ENCODE data around the gene PTPN21. TPM values are rescaled to one million over a fixed set of nuclear protein-coding genes. Genes with fewer than 3 reads are reported as not detected.

The PTPN21 gene
- total and polyA plus RNA-seq, 9 of the 15 experiments (the other 6 are each of a cell fraction or from before 2014, with no cell fraction given) = 0.06 to 1.9 (median 0.94) TPM

- TF ChIP-seq PTRF (tag; IDR thresholded peaks at IDR 0.05) = no peak
- no peak for TF ChIP-seq GABPB2 (CRISPR knock-in tag; conservative IDR thresholded peaks at IDR 0.05)
- TF ChIP-seq, protein P1, sequence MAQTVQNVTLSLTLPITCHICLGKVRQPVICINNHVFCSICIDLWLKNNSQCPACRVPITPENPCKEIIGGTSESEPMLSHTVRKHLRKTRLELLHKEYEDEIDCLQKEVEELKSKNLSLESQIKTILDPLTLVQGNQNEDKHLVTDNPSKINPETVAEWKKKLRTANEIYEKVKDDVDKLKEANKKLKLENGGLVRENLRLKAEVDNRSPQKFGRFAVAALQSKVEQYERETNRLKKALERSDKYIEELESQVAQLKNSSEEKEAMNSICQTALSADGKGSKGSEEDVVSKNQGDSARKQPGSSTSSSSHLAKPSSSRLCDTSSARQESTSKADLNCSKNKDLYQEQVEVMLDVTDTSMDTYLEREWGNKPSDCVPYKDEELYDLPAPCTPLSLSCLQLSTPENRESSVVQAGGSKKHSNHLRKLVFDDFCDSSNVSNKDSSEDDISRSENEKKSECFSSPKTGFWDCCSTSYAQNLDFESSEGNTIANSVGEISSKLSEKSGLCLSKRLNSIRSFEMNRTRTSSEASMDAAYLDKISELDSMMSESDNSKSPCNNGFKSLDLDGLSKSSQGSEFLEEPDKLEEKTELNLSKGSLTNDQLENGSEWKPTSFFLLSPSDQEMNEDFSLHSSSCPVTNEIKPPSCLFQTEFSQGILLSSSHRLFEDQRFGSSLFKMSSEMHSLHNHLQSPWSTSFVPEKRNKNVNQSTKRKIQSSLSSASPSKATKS (CRISPR knock-in tag; IDR thresholded peaks at IDR 0.05) = no peak
- no peak for TF ChIP-seq HDAC8 (tag; IDR thresholded peaks at IDR 0.05)
- TF ChIP-seq, protein P2, sequence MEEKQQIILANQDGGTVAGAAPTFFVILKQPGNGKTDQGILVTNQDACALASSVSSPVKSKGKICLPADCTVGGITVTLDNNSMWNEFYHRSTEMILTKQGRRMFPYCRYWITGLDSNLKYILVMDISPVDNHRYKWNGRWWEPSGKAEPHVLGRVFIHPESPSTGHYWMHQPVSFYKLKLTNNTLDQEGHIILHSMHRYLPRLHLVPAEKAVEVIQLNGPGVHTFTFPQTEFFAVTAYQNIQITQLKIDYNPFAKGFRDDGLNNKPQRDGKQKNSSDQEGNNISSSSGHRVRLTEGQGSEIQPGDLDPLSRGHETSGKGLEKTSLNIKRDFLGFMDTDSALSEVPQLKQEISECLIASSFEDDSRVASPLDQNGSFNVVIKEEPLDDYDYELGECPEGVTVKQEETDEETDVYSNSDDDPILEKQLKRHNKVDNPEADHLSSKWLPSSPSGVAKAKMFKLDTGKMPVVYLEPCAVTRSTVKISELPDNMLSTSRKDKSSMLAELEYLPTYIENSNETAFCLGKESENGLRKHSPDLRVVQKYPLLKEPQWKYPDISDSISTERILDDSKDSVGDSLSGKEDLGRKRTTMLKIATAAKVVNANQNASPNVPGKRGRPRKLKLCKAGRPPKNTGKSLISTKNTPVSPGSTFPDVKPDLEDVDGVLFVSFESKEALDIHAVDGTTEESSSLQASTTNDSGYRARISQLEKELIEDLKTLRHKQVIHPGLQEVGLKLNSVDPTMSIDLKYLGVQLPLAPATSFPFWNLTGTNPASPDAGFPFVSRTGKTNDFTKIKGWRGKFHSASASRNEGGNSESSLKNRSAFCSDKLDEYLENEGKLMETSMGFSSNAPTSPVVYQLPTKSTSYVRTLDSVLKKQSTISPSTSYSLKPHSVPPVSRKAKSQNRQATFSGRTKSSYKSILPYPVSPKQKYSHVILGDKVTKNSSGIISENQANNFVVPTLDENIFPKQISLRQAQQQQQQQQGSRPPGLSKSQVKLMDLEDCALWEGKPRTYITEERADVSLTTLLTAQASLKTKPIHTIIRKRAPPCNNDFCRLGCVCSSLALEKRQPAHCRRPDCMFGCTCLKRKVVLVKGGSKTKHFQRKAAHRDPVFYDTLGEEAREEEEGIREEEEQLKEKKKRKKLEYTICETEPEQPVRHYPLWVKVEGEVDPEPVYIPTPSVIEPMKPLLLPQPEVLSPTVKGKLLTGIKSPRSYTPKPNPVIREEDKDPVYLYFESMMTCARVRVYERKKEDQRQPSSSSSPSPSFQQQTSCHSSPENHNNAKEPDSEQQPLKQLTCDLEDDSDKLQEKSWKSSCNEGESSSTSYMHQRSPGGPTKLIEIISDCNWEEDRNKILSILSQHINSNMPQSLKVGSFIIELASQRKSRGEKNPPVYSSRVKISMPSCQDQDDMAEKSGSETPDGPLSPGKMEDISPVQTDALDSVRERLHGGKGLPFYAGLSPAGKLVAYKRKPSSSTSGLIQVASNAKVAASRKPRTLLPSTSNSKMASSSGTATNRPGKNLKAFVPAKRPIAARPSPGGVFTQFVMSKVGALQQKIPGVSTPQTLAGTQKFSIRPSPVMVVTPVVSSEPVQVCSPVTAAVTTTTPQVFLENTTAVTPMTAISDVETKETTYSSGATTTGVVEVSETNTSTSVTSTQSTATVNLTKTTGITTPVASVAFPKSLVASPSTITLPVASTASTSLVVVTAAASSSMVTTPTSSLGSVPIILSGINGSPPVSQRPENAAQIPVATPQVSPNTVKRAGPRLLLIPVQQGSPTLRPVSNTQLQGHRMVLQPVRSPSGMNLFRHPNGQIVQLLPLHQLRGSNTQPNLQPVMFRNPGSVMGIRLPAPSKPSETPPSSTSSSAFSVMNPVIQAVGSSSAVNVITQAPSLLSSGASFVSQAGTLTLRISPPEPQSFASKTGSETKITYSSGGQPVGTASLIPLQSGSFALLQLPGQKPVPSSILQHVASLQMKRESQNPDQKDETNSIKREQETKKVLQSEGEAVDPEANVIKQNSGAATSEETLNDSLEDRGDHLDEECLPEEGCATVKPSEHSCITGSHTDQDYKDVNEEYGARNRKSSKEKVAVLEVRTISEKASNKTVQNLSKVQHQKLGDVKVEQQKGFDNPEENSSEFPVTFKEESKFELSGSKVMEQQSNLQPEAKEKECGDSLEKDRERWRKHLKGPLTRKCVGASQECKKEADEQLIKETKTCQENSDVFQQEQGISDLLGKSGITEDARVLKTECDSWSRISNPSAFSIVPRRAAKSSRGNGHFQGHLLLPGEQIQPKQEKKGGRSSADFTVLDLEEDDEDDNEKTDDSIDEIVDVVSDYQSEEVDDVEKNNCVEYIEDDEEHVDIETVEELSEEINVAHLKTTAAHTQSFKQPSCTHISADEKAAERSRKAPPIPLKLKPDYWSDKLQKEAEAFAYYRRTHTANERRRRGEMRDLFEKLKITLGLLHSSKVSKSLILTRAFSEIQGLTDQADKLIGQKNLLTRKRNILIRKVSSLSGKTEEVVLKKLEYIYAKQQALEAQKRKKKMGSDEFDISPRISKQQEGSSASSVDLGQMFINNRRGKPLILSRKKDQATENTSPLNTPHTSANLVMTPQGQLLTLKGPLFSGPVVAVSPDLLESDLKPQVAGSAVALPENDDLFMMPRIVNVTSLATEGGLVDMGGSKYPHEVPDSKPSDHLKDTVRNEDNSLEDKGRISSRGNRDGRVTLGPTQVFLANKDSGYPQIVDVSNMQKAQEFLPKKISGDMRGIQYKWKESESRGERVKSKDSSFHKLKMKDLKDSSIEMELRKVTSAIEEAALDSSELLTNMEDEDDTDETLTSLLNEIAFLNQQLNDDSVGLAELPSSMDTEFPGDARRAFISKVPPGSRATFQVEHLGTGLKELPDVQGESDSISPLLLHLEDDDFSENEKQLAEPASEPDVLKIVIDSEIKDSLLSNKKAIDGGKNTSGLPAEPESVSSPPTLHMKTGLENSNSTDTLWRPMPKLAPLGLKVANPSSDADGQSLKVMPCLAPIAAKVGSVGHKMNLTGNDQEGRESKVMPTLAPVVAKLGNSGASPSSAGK (IDR thresholded peaks at IDR 0.05) = no peak
- no peak for TF ChIP-seq NCOA4 (IDR thresholded peaks at IDR 0.05; ENCODE audit: partially characterized antibody)
- no peak for TF ChIP-seq TRIM28 (IDR thresholded peaks at IDR 0.05)
- no peak for TF ChIP-seq ZNF197 (CRISPR knock-in tag; IDR thresholded peaks at IDR 0.05; ENCODE audit: low read depth)
Observed at GRCh38 chr14:88422919-88423650, 131.7 kb downstream of the PTPN21 start (continued).
